Measurements from ENCODE around the gene DPF3.
A peak's percentile ranks its signal among the peaks of the same experiment; 100 is the strongest.

Gene DPF3

GRCh38 chr14:72753879-72754400, 140.0 kb downstream of the DPF3 start:
- no peak overlapping the region for H4K8ac ChIP-seq (ENCODE audit: low read depth, low read length)
- no peak overlapping the region for H2AFZ ChIP-seq (ENCODE audit: insufficient read depth, low read length, poor library complexity)
- no peaks in the 10 kb centered on the region for H3K79me1 ChIP-seq (ENCODE audit: low read length)
- H3K4me1 ChIP-seq (ENCODE audit: control insufficient read depth in 1 of 2, insufficient read depth in 2 of 2, low read length in 2 of 2) = no peaks in the 10 kb centered on the region
- DNase-seq = no peak
- H3K27ac ChIP-seq (ENCODE audit: low read depth, low read length) = no peak overlapping the region
- H3K79me2 ChIP-seq (ENCODE audit: control insufficient read depth, insufficient read depth, low read length, poor library complexity) = no peaks in the 10 kb centered on the region
- H3K4me3 ChIP-seq (ENCODE audit: low read depth, low read length) = peak overlapping the region; percentile 7
- H4K12ac ChIP-seq (ENCODE audit: low read depth, low read length) = no peak overlapping the region
- H2BK5ac ChIP-seq (ENCODE audit: low read depth, low read length, poor library complexity) = no peak overlapping the region
- H3K14ac ChIP-seq (ENCODE audit: low read length) = no peak overlapping the region
- no peaks in the 10 kb centered on the region for H3K27me3 ChIP-seq (ENCODE audit: insufficient read depth, low read length)
- no peak overlapping the region for H3K9ac ChIP-seq (ENCODE audit: low read length)
- H2BK120ac ChIP-seq (ENCODE audit: insufficient read depth, low read length, poor library complexity) = no peak overlapping the region
- H3K36me3 ChIP-seq (ENCODE audit: control insufficient read depth in 1 of 2, insufficient read depth in 2 of 2, low read length in 2 of 2) = no peaks in the 10 kb centered on the region
- H2BK12ac ChIP-seq (ENCODE audit: low read length) = no peak overlapping the region
- H3K4ac ChIP-seq (ENCODE audit: low read depth, low read length) = no peak overlapping the region
- no peak overlapping the region for H2AK5ac ChIP-seq (ENCODE audit: low read length)
- H3K23ac ChIP-seq (ENCODE audit: low read length) = no peak overlapping the region
- no peak overlapping the region for H4K91ac ChIP-seq (ENCODE audit: low read depth, low read length)
- peaks cover 2% of the 10 kb centered on the region for H3K9me3 ChIP-seq (ENCODE audit: insufficient read depth, low read depth, low read length)
- no peak overlapping the region for H3K4me2 ChIP-seq (ENCODE audit: low read length)
- no peak overlapping the region for H3K18ac ChIP-seq (ENCODE audit: low read length)
- no CpG with 5 or more reads among the region's 6 CpGs for WGBS (ENCODE audit: extremely low coverage, insufficient coverage, insufficient read length)

GRCh38 chr14:72753044-72753710, 140.7 kb downstream of the DPF3 start:
- no peak overlapping the region for H2AK5ac ChIP-seq (ENCODE audit: low read length)
- H3K27ac ChIP-seq (ENCODE audit: low read depth, low read length) = no peak overlapping the region
- H3K79me2 ChIP-seq (ENCODE audit: control insufficient read depth, insufficient read depth, low read length, poor library complexity) = no peaks in the 10 kb centered on the region
- peaks cover 5% of the 10 kb centered on the region for H3K9me3 ChIP-seq (ENCODE audit: insufficient read depth, low read depth, low read length)
- H3K23ac ChIP-seq (ENCODE audit: low read length) = no peak overlapping the region
- no CpG with 5 or more reads among the region's 8 CpGs for WGBS (ENCODE audit: extremely low coverage, insufficient coverage, insufficient read length)
- H3K79me1 ChIP-seq (ENCODE audit: low read length) = no peaks in the 10 kb centered on the region
- H4K91ac ChIP-seq (ENCODE audit: low read depth, low read length) = no peak overlapping the region
- no peak overlapping the region for H4K12ac ChIP-seq (ENCODE audit: low read depth, low read length)
- H3K4me3 ChIP-seq (ENCODE audit: low read depth, low read length) = no peak overlapping the region
- no peak overlapping the region for H3K18ac ChIP-seq (ENCODE audit: low read length)
- no peaks in the 10 kb centered on the region for H3K4me1 ChIP-seq (ENCODE audit: control insufficient read depth in 1 of 2, insufficient read depth in 2 of 2, low read length in 2 of 2)
- H3K27me3 ChIP-seq (ENCODE audit: insufficient read depth, low read length) = no peaks in the 10 kb centered on the region
- no peak overlapping the region for H3K4ac ChIP-seq (ENCODE audit: low read depth, low read length)
- no peak overlapping the region for H2BK12ac ChIP-seq (ENCODE audit: low read length)
- peaks cover 0 to 4% of the 10 kb centered on the region in 2 experiments for H3K36me3 ChIP-seq (ENCODE audit: control insufficient read depth in 1 of 2, insufficient read depth in 2 of 2, low read length in 2 of 2)
- no peak overlapping the region for H3K14ac ChIP-seq (ENCODE audit: low read length)
- H2AFZ ChIP-seq (ENCODE audit: insufficient read depth, low read length, poor library complexity) = no peak overlapping the region
- no peak overlapping the region for H2BK5ac ChIP-seq (ENCODE audit: low read depth, low read length, poor library complexity)
- no peak overlapping the region for H2BK120ac ChIP-seq (ENCODE audit: insufficient read depth, low read length, poor library complexity)
- H4K8ac ChIP-seq (ENCODE audit: low read depth, low read length) = no peak overlapping the region
- no peak for DNase-seq
- H3K4me2 ChIP-seq (ENCODE audit: low read length) = no peak overlapping the region
- no peak overlapping the region for H3K9ac ChIP-seq (ENCODE audit: low read length)

GRCh38 chr14:72752034-72752412, 141.9 kb downstream of the DPF3 start:
- H4K91ac ChIP-seq (ENCODE audit: low read depth, low read length) = no peak overlapping the region
- no peak overlapping the region for H2AK5ac ChIP-seq (ENCODE audit: low read length)
- no peak overlapping the region for H4K12ac ChIP-seq (ENCODE audit: low read depth, low read length)
- H3K79me2 ChIP-seq (ENCODE audit: control insufficient read depth, insufficient read depth, low read length, poor library complexity) = no peaks in the 10 kb centered on the region
- no peaks in the 10 kb centered on the region for H3K4me1 ChIP-seq (ENCODE audit: control insufficient read depth in 1 of 2, insufficient read depth in 2 of 2, low read length in 2 of 2)
- no CpG with 5 or more reads among the region's 3 CpGs for WGBS (ENCODE audit: extremely low coverage, insufficient coverage, insufficient read length)
- H2BK12ac ChIP-seq (ENCODE audit: low read length) = no peak overlapping the region
- H3K14ac ChIP-seq (ENCODE audit: low read length) = no peak overlapping the region
- H3K9me3 ChIP-seq (ENCODE audit: insufficient read depth, low read depth, low read length) = peaks cover 7% of the 10 kb centered on the region
- no peaks in the 10 kb centered on the region for H3K79me1 ChIP-seq (ENCODE audit: low read length)
- no peak overlapping the region for H3K18ac ChIP-seq (ENCODE audit: low read length)
- DNase-seq = no peak
- no peak overlapping the region for H2AFZ ChIP-seq (ENCODE audit: insufficient read depth, low read length, poor library complexity)
- H4K8ac ChIP-seq (ENCODE audit: low read depth, low read length) = no peak overlapping the region
- H3K27ac ChIP-seq (ENCODE audit: low read depth, low read length) = no peak overlapping the region
- H2BK5ac ChIP-seq (ENCODE audit: low read depth, low read length, poor library complexity) = no peak overlapping the region
- H3K4ac ChIP-seq (ENCODE audit: low read depth, low read length) = no peak overlapping the region
- no peak overlapping the region for H2BK120ac ChIP-seq (ENCODE audit: insufficient read depth, low read length, poor library complexity)
- no peak overlapping the region for H3K23ac ChIP-seq (ENCODE audit: low read length)
- no peaks in the 10 kb centered on the region for H3K27me3 ChIP-seq (ENCODE audit: insufficient read depth, low read length)
- H3K4me2 ChIP-seq (ENCODE audit: low read length) = no peak overlapping the region
- H3K4me3 ChIP-seq (ENCODE audit: low read depth, low read length) = no peak overlapping the region
- H3K36me3 ChIP-seq (ENCODE audit: control insufficient read depth in 1 of 2, insufficient read depth in 2 of 2, low read length in 2 of 2) = peaks cover 0 to 7% of the 10 kb centered on the region in 2 experiments
- H3K9ac ChIP-seq (ENCODE audit: low read length) = no peak overlapping the region

- Histone ChIP-seq H4K91ac (ENCODE audit: low read depth, low read length) (no peak overlapping the region), H3K9me3 (ENCODE audit: insufficient read depth, low read depth, low read length) (peaks cover 7% of the 10 kb centered on the region), H3K79me1 (ENCODE audit: low read length) (no peaks in the 10 kb centered on the region), H3K18ac (ENCODE audit: low read length) (no peak overlapping the region), H3K4ac (ENCODE audit: low read depth, low read length) (no peak overlapping the region), H3K27ac (ENCODE audit: low read depth, low read length) (no peak overlapping the region), H3K4me3 (ENCODE audit: low read depth, low read length) (no peak overlapping the region), H4K8ac (ENCODE audit: low read depth, low read length) (no peak overlapping the region), H4K12ac (ENCODE audit: low read depth, low read length) (no peak overlapping the region), H2BK12ac (ENCODE audit: low read length) (no peak overlapping the region), H3K4me1 (ENCODE audit: control insufficient read depth in 1 of 2, insufficient read depth in 2 of 2, low read length in 2 of 2) (no peaks in the 10 kb centered on the region), H2BK120ac (ENCODE audit: insufficient read depth, low read length, poor library complexity) (no peak overlapping the region), H2BK5ac (ENCODE audit: low read depth, low read length, poor library complexity) (no peak overlapping the region), H2AK5ac (ENCODE audit: low read length) (no peak overlapping the region), H3K14ac (ENCODE audit: low read length) (no peak overlapping the region), H3K79me2 (ENCODE audit: control insufficient read depth, insufficient read depth, low read length, poor library complexity) (no peaks in the 10 kb centered on the region), H3K9ac (ENCODE audit: low read length) (no peak overlapping the region), H3K23ac (ENCODE audit: low read length) (no peak overlapping the region), H3K4me2 (ENCODE audit: low read length) (no peak overlapping the region), H2AFZ (ENCODE audit: insufficient read depth, low read length, poor library complexity) (no peak overlapping the region), H3K27me3 (ENCODE audit: insufficient read depth, low read length) (no peaks in the 10 kb centered on the region), H3K36me3 (ENCODE audit: control insufficient read depth in 1 of 2, insufficient read depth in 2 of 2, low read length in 2 of 2) (peaks cover 0 to 7% of the 10 kb centered on the region in 2 experiments)
- no peak for DNase-seq
- no CpG with 5 or more reads among the region's 9 CpGs for WGBS (ENCODE audit: extremely low coverage, insufficient coverage, insufficient read length)
These were observed 142.4 kb downstream of the DPF3 start for GRCh38 chr14:72751276-72752033.

Measured in trophoblast cell (in vitro differentiated cells and primary cell).